IPS DF 4.7 (cell line): ENCODE measurements around the gene WHRN.
A peak's percentile ranks its signal among the peaks of the same experiment; 100 is the strongest.

ENCODE experiments used
- DNase-seq: peaks from one replicate; pipeline ENCODE4 v3.0.0-alpha.2; 2013; ENCODE audit warnings: low spot score; ENCODE audit errors: extremely low read depth

Gene WHRN

DNA sequence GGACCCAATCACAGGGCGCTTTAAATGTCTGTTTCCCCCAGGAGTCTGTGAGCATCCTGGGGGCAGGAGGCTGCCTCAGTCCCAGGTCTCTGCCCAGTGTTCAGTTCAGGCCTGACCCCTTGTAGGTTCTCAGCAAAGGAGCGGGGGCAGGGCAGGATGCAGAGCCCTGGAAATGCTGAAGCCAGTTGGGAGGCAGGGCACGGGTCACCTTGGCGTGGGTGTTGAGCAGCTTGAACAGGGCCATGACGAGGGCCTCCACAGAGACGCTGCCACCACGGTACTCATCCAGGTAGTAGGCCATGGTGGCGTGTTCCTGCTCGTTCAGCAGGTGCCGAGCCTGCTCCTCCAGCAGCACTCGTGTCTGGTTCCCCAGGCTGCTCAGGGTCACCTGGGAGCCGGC lies 81.1 kb downstream of the WHRN start:
- no peak for DNase-seq

DNA sequence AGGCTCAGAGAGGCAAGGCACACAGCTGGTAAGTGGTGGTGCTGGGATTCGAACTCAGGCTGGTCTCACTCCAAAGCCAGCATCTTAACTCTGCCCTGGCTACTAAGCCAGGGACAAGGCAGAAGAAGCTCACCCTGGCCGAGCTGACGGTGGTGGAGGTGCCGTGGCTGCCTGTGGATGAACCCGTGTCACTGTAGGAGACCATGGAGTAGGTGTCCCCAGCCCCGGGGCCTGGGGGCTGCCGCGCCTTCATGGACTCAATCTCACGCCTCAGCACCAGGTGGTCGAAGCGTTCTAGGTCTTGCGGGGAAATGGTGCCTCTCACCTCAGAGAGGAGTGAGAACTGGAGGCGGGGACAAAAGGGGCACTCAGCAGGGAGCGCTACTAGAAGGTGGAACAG lies 82.1 kb downstream of the WHRN start:
- no peak for DNase-seq

DNA sequence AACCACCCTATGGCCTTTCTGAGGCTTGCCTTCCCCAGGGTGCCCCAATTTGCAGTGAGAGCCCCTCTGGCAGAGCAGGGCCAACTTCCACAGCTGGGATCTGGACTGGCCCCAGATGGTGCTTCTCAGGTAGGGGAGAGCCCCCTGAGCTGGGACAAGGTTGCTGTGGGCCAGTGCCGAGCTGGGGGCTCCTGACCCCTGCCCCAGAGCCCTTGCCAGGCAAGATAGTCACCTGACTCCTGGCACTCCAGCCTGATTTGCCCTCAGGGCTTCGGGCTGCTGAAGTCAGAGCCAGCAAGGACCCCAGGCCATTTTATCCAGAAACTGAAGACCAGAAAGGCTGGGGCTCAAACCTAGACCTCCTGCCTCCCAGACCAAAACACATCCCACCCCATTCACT lies 84.1 kb downstream of the WHRN start:
- DNase-seq: no peak

DNA sequence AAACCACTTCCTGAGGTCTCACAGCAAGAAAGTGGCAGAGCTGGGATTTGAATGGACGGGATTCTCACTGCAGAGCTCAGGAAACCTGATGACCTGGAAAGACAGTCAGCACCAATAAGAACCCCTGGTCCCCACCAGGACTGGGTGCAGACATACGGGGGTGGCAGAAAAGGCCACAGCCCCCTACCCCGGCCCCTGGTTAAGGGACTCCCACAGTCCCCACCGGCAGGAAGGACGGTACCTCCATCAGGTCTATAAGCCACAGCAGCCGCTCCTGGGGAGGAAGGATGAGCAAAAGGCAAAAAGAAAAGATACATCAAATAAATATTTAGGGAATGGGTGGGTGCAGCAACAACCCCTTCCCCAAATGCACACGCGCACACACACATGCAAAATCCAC lies 85.5 kb downstream of the WHRN start:
- no peak for DNase-seq

DNA sequence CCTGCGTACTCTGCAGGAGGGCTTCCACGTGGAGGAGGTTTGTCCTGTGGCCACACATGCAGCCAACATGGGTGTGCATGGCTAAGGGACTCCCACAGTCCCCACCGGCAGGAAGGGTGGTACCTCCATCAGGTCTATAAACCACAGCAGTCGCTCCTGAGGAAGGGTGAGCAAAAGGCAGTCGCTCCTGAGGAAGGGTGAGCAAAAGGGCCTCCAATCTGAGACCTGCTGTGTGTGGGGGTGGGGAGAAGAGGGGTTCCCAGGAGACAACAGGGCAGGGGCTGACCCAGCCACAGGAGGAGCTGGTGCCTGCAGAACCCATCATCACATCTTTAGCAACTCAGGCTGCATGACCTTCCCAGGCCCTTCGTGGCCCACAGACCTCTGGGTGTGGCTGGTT lies 87.2 kb downstream of the WHRN start:
- no peak for DNase-seq

DNA sequence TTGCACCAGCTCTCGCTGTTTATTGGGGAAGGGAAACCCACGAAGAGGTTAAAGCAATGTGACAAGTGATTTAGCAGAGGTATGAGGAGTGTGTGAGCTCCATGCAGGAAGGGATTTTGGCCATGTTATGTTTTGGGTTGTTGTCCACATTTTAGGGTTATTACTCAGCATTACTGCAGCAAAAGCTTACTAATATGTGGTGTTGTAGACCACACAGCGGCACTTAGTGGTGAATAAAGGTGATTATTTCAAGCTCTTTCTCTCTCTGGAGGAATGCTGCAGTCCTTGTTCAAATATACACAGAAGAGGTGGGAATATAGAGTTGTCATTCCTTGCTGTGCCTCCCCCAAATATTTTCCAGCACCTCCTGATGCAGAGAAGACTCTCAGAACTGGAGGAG lies 87.8 kb downstream of the WHRN start:
- no peak for DNase-seq

DNA sequence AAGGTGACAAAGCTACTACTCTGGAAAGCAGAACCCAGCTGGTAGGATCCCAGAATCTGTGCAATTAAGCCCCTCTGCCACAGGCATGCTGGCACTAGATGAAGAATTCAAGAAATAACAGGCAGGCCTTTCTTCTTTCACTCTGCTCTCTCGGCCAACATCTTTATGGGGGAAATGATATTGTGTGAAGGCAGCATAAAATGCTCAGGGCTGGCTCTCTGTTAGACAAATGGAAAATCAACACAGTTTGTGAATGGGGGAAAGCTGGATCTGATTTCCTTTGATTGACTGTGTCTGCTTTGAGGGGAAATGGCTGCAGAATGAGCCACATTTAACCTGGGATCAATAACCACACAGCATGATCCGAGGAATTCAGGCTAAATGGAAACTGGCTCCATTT lies 88.4 kb downstream of the WHRN start:
- DNase-seq: no peak

DNA sequence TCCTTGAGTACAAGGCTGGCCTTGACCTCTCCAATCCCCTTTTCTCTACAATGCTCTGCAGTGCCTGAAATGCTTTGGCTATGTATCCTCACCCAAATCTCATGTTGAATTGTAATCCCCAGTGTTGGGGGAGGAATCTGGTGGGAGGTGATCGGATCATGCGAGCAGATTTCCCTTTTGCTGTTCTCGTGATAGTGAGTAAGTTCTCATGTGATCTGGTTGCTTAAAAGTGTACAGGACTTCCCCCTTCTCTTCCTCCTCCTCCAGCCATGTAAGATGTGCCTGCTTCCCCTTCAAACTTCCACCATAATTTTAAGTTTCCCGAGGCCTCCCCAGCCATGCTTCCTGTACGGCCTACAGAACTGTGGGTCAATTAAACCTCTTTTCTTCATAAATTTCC lies 89.0 kb downstream of the WHRN start:
- no peak for DNase-seq

DNA sequence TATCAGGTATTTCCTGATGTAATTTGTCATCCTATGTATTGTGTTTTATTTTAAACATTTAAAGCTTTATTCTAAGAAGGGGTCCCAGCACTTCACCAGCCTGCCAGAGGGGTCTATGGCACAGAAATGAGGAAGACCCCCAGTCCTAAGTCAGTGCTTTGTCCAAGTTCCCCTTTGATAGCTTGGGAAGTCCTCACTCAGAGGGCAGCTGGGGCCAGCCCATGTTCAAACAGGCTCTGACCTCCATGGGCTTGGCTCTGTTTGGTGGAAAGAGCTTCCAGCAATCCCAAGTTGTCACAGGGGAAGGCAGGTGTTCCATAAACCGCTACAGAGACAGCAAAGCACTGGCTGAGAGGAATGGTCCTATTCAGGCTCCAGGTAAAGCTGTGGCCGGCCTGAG lies 90.9 kb downstream of the WHRN start:
- DNase-seq: no peak

DNA sequence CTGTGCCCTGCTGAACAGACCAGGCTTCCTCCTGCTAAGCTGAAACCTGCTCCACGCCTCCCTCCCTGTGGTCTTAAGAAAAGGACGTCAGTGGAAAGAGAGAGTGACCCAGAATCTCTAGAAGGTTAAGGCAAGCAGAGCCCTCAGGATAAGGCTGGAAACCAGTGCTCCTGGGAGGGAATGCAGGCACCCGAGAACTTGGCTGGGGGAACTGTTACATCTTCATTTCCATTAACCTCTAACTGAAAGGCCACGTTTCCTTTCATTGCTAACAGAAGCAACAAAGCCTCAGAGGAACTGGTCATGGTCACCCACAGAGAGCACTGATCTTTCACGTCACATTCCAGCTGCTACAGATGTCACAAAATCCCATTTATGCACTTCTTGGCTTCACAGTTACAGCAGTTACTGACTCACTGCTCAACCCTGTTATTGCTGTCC lies 91.4 kb downstream of the WHRN start:
- DNase-seq: no peak

DNA sequence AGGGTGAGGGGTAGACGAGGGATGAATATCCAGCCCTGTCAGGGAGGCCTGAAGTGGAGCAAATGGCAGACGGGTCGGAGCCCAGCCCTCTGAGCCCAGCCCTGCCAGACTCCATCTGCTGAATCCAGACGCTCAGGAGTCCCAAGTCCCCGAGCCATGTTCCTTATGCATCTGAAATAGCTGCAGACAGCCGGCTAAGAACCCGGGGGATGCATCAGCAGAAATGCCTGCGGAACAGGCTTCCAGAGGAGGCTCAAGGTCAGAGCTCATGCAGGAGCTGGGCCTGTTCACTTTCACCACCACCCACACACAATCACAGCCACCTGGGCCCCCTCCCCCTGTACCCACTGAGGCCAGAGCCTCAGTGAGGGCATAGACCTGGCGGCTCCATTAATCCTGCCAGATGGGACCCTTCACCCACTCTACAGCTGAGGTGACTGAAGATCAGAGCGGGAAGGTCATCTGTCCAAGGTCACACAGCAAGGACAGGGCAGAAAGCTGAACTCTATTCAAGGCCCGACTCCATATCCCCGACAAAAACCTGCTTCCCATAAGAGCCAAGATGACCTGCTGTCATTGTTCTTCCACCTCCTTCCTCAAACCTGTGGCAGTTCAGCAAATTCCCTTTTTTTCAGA lies 93.1 kb downstream of the WHRN start:
- DNase-seq: no peak

DNA sequence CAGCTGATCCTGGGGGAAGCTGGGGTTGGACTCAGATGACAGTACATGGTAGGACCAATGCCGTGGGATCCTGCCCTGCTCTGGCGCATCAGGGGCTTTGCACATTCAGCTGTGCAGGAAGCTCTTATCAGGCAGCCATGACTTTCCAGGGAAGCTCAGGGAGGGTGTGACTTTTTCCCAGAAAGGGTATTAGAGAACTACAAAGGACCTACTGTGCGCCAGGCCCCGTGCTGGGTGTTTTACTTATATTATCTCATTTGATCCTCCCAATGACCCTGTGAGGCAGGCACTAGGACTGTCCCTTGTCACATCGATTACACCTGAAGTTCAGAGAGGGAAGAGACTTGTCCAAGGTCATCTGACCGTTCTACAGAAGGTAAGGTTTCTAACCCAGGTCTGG lies 93.8 kb downstream of the WHRN start:
- no peak for DNase-seq

DNA sequence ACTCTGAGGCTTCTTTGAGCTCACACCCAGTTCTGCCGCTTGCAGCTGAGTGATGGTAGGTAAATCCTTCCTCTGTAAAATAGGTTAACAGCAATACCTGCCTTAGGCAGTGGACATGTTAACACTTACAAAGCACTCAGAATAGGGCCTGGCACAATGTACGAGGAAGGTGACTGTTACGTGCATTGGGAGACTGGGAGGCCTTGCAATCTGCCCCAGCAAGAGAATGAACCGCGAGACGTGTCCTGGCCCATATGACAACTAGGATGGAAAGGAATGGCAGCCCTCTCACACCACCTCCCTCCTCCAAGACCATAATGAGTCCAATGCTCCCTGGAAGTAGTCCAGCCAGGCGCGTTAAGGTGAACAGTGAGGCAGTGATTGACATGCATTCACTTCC lies 94.4 kb downstream of the WHRN start:
- DNase-seq: no peak

DNA sequence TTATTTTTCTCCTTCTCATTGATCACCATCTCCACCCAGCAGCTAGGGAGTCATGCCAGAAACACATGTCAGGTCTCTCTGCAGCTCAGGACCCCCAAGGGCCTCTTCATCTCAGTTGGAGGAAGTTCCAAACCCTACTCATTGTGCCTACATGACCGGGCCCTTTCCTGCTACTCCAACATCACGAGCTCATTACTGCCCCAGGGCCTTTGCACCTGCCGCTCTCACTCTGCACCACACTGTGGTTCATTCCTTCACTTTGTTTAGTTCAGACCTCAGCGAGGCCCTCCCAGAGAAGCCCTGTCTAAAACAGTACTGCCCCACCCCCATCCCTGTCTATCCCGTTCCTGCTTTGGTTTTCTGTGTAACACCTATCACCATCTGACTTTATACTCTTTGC lies 95.4 kb downstream of the WHRN start:
- no peak for DNase-seq

DNA sequence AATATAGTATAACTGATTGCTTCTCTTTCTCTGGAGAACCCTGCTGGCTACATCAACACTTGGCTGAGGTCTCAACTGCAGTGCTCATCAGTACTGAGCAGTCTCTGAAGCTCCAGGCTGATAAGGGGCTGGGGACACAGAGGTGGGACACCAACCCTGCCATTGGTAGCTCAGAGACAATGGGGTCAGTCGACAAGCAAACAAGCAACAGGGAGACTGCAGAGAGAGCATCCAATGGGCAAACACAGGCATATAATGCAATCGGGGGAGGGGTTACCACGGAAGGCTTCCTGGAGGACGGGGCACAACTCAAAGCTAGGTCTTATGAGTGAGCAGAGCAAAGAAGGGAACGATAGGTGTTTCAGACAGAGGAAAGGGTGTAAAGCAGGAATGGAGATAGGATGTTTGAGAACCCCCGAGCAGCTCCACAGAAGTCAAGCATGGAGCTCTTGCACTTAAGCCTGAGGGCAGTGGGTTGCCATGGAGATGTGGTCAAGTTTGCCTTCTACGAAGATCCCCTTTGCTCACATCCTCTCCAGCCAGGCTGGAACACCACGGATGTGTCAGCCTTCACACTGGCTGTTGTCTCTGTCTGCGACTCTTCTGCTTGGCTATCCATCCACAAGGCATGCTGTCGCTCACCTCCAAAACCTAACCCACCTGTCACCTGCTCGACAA lies 96.0 kb downstream of the WHRN start:
- DNase-seq: no peak

DNA sequence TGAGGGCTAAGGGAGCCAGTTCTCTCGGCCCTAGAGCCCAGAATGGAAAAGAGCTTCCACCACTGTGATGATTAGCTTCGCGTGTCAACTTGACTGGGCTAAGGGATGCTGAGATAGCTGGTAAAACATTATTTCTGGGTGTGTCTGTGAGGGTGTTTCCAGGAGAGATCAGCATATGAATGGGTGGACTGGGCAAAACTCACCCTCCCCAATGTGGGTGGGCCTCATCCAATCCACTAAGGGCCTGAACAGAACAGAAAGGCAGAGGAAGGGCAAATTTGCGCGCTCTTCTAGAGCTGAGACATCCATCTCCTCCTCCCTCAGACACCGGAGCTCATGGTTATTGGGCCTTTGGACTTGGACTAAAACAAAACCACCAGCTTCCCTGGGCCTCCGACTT lies 96.6 kb downstream of the WHRN start:
- DNase-seq: no peak

DNA sequence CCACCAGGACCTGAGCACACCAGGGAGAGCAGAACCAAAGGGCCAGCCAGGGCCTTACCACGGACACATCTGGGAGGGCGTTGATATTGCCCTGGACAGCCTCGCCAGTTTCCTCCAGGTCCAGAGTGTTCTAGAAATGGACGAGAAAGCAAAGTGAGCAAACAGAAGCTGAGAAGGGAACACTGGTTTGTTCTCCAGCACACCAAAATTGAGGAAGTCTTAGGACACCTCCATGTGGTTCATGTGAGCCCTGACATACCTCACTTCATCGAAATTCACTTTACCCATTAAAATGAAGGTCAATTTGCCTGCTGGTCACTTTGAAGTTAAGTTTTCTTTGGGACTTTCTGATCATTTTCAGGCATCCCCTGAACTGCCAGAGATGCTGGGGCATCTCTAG lies 97.4 kb downstream of the WHRN start:
- no peak for DNase-seq

DNA sequence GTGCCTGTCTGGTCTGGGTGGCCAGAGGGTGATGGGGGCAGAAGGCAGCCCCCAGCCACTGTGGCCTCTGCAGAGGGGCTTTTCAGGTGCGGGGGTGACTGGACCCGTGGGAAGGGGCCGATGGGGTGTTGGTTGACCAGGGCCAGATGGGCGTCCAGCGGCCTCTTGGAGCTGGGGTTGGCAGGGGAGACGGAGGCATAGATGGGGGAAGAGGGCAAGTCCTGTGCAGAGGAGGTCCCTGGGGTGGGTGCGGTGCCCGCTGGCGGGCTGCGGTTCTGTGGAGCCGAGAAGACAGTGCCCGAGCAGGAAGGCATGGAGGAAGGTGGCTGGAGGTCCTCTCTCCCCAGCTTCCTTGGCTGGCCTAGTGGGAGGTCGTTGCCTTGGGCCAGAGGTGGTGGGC lies 98.8 kb downstream of the WHRN start:
- DNase-seq: no peak

DNA sequence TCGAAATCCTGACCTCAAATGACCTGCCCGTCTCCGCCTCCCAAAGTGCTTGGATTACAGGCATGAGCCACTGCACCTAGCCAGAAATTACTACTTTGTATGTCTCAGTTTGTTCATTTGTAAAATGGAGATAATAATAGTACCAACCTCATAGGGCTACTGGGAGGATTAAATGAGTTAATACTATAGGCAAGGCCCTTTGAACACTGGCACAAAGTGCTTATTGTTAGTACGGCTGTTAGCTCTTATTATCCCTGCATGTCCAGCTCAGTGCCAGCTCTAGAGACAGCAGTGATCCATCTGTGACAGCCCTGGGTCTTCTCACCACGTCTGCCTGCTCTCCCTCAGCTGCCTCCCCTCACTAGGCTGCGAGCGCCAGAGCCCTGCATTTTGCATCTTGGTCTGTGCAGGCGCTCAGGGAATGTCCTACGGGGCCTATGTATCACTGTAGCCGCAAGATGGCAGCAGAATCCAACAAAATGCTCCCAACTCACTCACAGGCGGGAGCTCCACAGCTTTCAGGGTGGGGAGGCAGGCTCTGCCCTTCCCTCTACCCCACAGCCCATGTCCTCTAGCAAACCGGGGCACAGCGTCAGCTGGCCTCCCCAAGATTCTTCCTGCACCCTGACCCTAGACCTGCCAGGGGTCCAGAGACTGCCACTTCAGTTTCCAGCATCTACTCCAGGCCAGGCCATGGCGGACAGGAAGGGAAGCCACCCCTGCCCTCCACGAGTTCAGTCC lies 99.8 kb downstream of the WHRN start:
- DNase-seq: peak; percentile 60

DNA sequence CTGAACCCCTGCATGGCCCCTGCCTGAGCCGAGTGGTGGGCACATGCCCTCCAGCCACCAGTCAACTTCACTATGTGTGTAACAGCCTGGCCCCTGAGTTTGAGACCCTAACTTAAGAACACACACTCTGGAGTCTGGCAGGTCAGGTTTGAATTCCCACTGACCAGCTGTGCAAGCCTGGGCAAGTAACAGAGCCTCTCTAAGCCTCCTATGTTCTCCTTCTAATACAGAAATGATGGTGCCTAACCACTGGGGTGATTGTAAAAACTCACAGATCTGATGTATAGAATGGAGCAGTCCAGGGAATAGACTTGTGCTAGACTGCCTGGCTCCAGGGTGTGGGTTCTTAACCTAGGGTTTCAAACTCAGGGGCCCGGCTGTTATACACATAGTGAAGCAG lies 100.7 kb downstream of the WHRN start:
- no peak for DNase-seq

DNA sequence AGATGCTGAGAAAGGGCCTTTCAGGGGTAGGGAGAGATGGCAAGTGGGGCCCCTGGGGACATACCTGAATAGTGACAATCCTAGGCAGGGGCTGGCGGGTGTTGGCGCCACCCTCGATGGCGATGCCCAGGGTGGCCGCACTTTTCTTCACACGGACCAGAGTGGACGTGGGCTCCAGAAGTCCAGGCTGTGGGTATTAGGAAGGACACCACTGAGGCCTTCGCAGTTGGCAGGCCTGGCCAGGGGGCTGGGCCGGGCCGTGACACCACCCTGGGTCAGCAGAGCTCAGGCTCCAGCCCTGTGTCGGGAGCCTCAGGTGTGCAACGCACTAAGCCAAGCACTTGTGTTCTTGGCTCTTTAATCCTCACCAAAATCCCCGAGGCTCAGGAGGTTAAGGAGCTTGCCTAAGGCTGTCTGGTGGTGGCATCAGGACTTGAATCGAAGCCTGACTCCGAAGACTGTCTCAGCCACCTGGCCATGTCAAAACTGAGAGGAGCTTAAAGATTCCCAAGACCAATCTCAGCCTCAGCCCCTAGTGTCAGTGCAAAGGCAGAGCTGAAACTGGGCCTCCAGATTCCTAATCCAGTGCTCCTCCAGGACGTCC lies 102.0 kb downstream of the WHRN start:
- no peak for DNase-seq

DNA sequence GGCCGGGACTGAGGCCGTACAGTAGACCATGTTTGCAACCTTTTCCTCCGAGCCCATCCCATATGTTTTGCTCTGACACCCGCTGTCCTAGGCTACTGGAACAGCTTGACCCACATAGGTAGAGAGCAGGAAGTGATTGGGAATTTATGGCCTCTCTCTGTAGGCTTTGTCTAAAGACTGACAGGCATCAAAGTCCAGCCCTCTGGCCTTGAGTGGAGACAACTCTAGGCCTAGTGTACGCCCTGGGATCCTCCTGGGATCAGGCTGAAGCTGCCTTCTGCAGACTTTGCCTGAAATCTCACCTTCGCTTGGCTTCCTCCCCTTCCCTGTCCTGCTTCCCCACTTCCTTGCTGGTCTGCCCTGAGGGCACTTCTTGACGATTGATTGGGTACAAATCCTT lies 103.9 kb downstream of the WHRN start:
- DNase-seq: no peak
